Smooth muscle cell (in vitro differentiated cells): ENCODE results near the gene NRG3. TPM values are rescaled to one million over a fixed set of nuclear protein-coding genes. Genes with fewer than 3 reads are reported as not detected.

Source experiments
- DNase-seq: peaks from one replicate; lab custom pipeline; 2025; ENCODE audit not compliant: unreplicated experiment; lab: John Stamatoyannopoulos, UW
- H2AFZ ChIP-seq: fragments of 200-600 bp; sonication (generic); 2 replicates; pipeline ENCODE4 v1.6.0; 2016; ENCODE audit warnings: antibody characterized with exemption, low read depth, mild to moderate bottlenecking
- H3F3A ChIP-seq: fragments of 200-600 bp; sonication (generic); 2 replicates; pipeline ENCODE4 v1.6.0; 2017; ENCODE audit warnings: antibody characterized with exemption, low read depth
- H3K27ac ChIP-seq: fragments of 200-600 bp; sonication (generic); 2 replicates; pipeline ENCODE4 v1.5.1; 2016; ENCODE audit warnings: low read depth, mild to moderate bottlenecking
- H3K27me3 ChIP-seq: fragments of 200-600 bp; sonication (generic); 2 replicates; pipeline ENCODE4 v1.6.1; 2016; ENCODE audit warnings: low read depth, mild to moderate bottlenecking
- H3K36me3 ChIP-seq: fragments of 200-600 bp; sonication (generic); 2 replicates; pipeline ENCODE4 v1.5.1; 2016; ENCODE audit warnings: low read depth
- H3K4me1 ChIP-seq: fragments of 200-600 bp; sonication (generic); 2 replicates; pipeline ENCODE4 v1.5.1; 2016; ENCODE audit warnings: low read depth
- H3K4me2 ChIP-seq: fragments of 200-600 bp; sonication (generic); 2 replicates; pipeline ENCODE4 v1.6.0; 2016; ENCODE audit warnings: mild to moderate bottlenecking
- H3K4me3 ChIP-seq: fragments of 200-600 bp; sonication (generic); 2 replicates; pipeline ENCODE4 v1.5.1; 2016; ENCODE audit warnings: mild to moderate bottlenecking
- H3K79me2 ChIP-seq: fragments of 200-600 bp; sonication (generic); 2 replicates; pipeline ENCODE4 v1.6.0; 2016; ENCODE audit warnings: low read depth, mild to moderate bottlenecking
- H3K9ac ChIP-seq: fragments of 200-600 bp; sonication (generic); 2 replicates; pipeline ENCODE4 v1.6.0; 2016; ENCODE audit warnings: low read depth
- H3K9me3 ChIP-seq: fragments of 200-600 bp; sonication (generic); replicated peaks from 2 replicates; pipeline ENCODE4 v1.5.1; 2016; ENCODE audit warnings: low read depth
- H4K20me1 ChIP-seq: fragments of 200-600 bp; sonication (generic); 2 replicates; pipeline ENCODE4 v1.6.0; 2016; ENCODE audit warnings: low read depth
- CTCF ChIP-seq: fragments of 200-600 bp; sonication (generic); IDR thresholded peaks from 2 replicates; pipeline ENCODE4 v1.5.1; 2017; ENCODE audit warnings: borderline replicate concordance, mild to moderate bottlenecking, antibody characterized with exemption; ENCODE audit not compliant: insufficient read depth, poor library complexity, severe bottlenecking
- WGBS: methylation state at CpG from one replicate; pipeline ENCODE4 v1.1.7; 2016; ENCODE audit warnings: low lambda C conversion rate; 5-methylcytosine and 5-hydroxymethylcytosine counted together
- polyA plus RNA-seq: library from polyadenylated mRNA; unstranded; fragments of >200 nt; fragmentation: Nextera tagmentation; extraction: Ambion mirVana; gene quantifications from 2 replicates; pipeline ENCODE4 v1.2.1, GENCODE V29; 2016
- total RNA-seq: library from RNA; depleted of rRNA; stranded (reverse); fragments of >200 nt; gene quantifications from 2 replicates; pipeline ENCODE4 v1.2.3, GENCODE V29; 2014

Gene NRG3
- total and polyA plus RNA-seq, 2 experiments from 2014 or later, result 4.0 to 4.8 TPM

DNA sequence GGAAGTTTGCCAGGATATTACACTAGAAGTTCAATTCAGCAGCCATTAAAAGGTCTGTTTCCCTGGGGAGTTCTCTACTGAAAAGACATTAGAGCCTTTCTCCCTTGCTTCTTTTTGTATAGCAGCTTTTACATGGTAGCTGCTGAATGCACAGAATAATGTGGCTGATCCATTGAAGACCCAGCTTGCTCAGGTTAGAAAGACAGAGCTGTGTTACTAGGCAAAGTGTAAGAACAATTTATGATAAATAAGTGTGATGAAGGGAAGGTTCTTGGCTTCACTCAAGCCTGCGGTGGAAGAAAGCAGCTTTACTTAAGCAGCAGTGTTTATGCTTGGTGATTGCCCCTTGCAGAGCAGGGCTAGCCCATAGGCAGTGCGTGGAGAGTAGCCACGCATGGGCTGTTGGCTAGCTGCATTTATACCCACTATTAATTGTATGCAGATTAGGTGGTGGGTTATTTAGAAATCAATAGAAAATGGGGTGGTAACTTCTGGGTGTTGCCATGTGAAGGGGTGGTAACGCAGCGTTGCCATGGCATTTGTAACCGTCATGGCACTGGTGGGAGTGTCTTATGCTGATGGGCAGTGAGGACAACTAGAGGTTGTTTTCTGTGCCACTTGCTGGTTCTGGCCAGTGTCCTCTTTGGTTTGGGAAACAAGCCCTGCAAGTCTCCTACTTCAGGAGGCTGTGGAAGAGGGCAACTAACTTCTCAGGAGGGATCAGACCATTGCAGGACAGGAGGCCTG, 942.9 kb downstream of the NRG3 start:
- no peak overlapping the region for H3K27ac ChIP-seq
- WGBS, result 94% methylated on average over 6 of the region's 6 CpGs
- TF ChIP-seq CTCF, result no peak

DNA sequence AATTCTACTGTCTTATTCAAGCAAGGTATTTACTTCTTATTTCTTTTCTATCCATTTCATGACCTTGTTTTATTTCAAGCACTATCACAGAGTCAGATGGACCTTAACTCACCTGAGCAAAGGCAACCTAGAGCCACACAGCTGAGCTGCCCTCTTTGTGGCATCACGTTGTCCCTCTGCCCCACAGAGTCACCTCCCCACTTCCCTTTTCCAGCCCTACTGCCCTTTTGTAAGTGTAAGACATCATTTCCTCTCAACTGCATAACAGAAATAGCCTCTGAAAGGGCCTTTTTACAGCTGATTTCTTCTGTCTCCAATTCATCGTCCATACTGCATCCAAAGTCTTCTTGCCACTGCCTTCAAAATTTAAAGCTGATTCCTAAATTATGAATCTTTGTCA, 946.0 kb downstream of the NRG3 start:
- Histone ChIP-seq H3K27me3 (no peaks in the 10 kb centered on the region), H2AFZ (no peak overlapping the region), H3K79me2 (no peaks in the 10 kb centered on the region), H3F3A (no peaks in the 10 kb centered on the region), H3K4me2 (no peak overlapping the region), H3K27ac (no peak overlapping the region), H4K20me1 (no peaks in the 10 kb centered on the region), H3K9ac (no peak overlapping the region), H3K36me3 (no peaks in the 10 kb centered on the region), H3K4me1 (no peaks in the 10 kb centered on the region), H3K9me3 (no peaks in the 10 kb centered on the region), H3K4me3 (no peak overlapping the region)
- TF ChIP-seq CTCF, result no peak
- WGBS, result 83% methylated on average over 2 of the region's 2 CpGs
- DNase-seq, result no peak

More for the DNA sequence above, 942.9 kb downstream of the NRG3 start:
- DNase-seq, result no peak
- H3K36me3 ChIP-seq, result no peaks in the 10 kb centered on the region
- no peaks in the 10 kb centered on the region for H3K9me3 ChIP-seq
- no peaks in the 10 kb centered on the region for H3K27me3 ChIP-seq
- H4K20me1 ChIP-seq, result no peaks in the 10 kb centered on the region
- no peaks in the 10 kb centered on the region for H3F3A ChIP-seq
- no peak overlapping the region for H3K9ac ChIP-seq
- no peak overlapping the region for H3K4me3 ChIP-seq
- no peak overlapping the region for H3K4me2 ChIP-seq
- no peak overlapping the region for H2AFZ ChIP-seq
- H3K79me2 ChIP-seq, result no peaks in the 10 kb centered on the region
- H3K4me1 ChIP-seq, result no peaks in the 10 kb centered on the region

DNA sequence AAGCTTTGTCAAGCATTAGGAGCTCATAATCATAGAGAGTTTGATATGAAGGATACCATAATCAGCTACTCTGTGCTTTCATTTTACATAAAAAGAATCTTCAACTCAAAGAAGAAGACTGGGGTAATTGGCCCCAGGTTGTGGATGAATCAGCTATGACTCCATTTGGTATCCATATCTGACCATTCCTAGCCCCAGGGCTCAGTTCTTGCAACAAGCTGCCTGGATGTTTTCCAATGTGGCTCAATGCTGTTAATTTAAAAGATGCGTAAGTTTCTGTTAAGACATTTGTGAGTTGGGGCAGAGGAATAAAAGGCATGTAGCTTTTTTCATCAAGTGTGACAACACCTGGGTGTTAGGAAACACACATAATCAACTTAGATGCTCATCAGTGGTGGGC, 951.1 kb downstream of the NRG3 start:
- no peak for DNase-seq
- H4K20me1 ChIP-seq, result no peaks in the 10 kb centered on the region
- no peak overlapping the region for H3K4me3 ChIP-seq
- H3K36me3 ChIP-seq, result no peaks in the 10 kb centered on the region
- no peak overlapping the region for H3K9ac ChIP-seq
- H3K27ac ChIP-seq, result no peak overlapping the region
- 51% methylated on average over 1 of the region's 1 CpG for WGBS
- no peak overlapping the region for H3K4me2 ChIP-seq
- no peaks in the 10 kb centered on the region for H3K9me3 ChIP-seq
- no peaks in the 10 kb centered on the region for H3K79me2 ChIP-seq
- no peaks in the 10 kb centered on the region for H3K27me3 ChIP-seq
- H2AFZ ChIP-seq, result no peak overlapping the region
- no peaks in the 10 kb centered on the region for H3K4me1 ChIP-seq
- no peaks in the 10 kb centered on the region for H3F3A ChIP-seq
- no peak for TF ChIP-seq CTCF

DNA sequence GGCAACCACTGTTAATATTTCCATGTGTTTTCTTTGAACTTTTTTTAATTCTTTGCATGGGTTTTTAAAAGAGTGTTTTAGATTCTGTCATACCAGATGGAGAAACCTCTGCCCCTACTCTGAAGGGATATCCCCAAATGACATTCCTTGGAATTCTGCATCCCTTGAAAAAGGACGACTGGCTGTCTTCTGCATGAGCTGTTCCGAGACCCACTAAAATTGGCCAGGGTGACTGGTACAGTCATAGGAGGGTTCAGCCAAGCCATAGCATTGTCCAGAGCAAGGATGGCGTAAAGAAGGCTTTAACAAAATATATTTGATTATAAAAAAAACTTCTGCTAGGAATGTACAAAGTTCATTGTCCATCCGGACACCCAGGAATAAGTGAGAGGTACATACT, 952.9 kb downstream of the NRG3 start:
- no peaks in the 10 kb centered on the region for H3K4me1 ChIP-seq
- DNase-seq, result no peak
- TF ChIP-seq CTCF, result no peak
- no peaks in the 10 kb centered on the region for H3K36me3 ChIP-seq
- no peak overlapping the region for H3K9ac ChIP-seq
- H3K27me3 ChIP-seq, result no peaks in the 10 kb centered on the region
- no peaks in the 10 kb centered on the region for H4K20me1 ChIP-seq
- H3K79me2 ChIP-seq, result no peaks in the 10 kb centered on the region
- H2AFZ ChIP-seq, result no peak overlapping the region
- H3K27ac ChIP-seq, result no peak overlapping the region
- no peaks in the 10 kb centered on the region for H3K9me3 ChIP-seq
- no peak overlapping the region for H3K4me2 ChIP-seq
- 93% methylated on average over 4 of the region's 4 CpGs for WGBS
- H3F3A ChIP-seq, result no peaks in the 10 kb centered on the region
- H3K4me3 ChIP-seq, result no peak overlapping the region
